NCI-H1092 (cell line): ENCODE measurements around the gene SLC5A9.
"Not testable (repeated sequence)": the region's sequence is repeated elsewhere in the genome, so short reads cannot be mapped to it uniquely, and the experiment has no call there.

Source experiments
- DNase-seq: peaks from one replicate; lab custom pipeline; 2025; lab: John Stamatoyannopoulos, UW

Gene SLC5A9

GRCh38 chr1:48214366-48214765, 8.2 kb upstream of the SLC5A9 start:
- not testable (repeated sequence) for DNase-seq

- no peak for DNase-seq
Observed at GRCh38 chr1:48214820-48215219, 7.7 kb upstream of the SLC5A9 start.

- no peak for DNase-seq
Observed at GRCh38 chr1:48215222-48215621, 7.3 kb upstream of the SLC5A9 start.

- DNase-seq: no peak
Observed at GRCh38 chr1:48215889-48216288, 6.6 kb upstream of the SLC5A9 start.

- DNase-seq: no peak
Observed at GRCh38 chr1:48216313-48216712, 6.2 kb upstream of the SLC5A9 start.

GRCh38 chr1:48216941-48217340, 5.6 kb upstream of the SLC5A9 start:
- no peak for DNase-seq

GRCh38 chr1:48217856-48218255, 4.7 kb upstream of the SLC5A9 start:
- DNase-seq: no peak

GRCh38 chr1:48219803-48220202, 2.7 kb upstream of the SLC5A9 start:
- no peak for DNase-seq

- DNase-seq: no peak
Observed at GRCh38 chr1:48221122-48221521, 1.4 kb upstream of the SLC5A9 start.

GRCh38 chr1:48221657-48222056, 859 bp upstream of the SLC5A9 start:
- DNase-seq: no peak

- no peak for DNase-seq
Observed at GRCh38 chr1:48223366-48224240, 1.1 kb downstream of the SLC5A9 start.

- DNase-seq: no peak
Observed at GRCh38 chr1:48224791-48225190, 2.3 kb downstream of the SLC5A9 start.

- DNase-seq: no peak
Observed at GRCh38 chr1:48225579-48225978, 3.1 kb downstream of the SLC5A9 start.

GRCh38 chr1:48227165-48228013, 4.9 kb downstream of the SLC5A9 start:
- no peak for DNase-seq

- no peak for DNase-seq
Observed at GRCh38 chr1:48228156-48228555, 5.6 kb downstream of the SLC5A9 start.

GRCh38 chr1:48229317-48229716, 6.8 kb downstream of the SLC5A9 start:
- DNase-seq: no peak

- no peak for DNase-seq
Observed at GRCh38 chr1:48230236-48230635, 7.7 kb downstream of the SLC5A9 start.

- DNase-seq: no peak
Observed at GRCh38 chr1:48232722-48233121, 10.2 kb downstream of the SLC5A9 start.

GRCh38 chr1:48233666-48234485, 11.4 kb downstream of the SLC5A9 start:
- no peak for DNase-seq

GRCh38 chr1:48235652-48236051, 13.1 kb downstream of the SLC5A9 start:
- no peak for DNase-seq

GRCh38 chr1:48236716-48237470, 14.4 kb downstream of the SLC5A9 start:
- DNase-seq: no peak
